ENCODE data around the gene NEDD4L. TPM values are rescaled to one million over a fixed set of nuclear protein-coding genes. Genes with fewer than 3 reads are reported as not detected.

NEDD4L gene
- total and polyA plus RNA-seq, 2 donors (not counting 1 experiment from before 2014, with no cell fraction given), result 10.3 to 25.7 TPM

DNA sequence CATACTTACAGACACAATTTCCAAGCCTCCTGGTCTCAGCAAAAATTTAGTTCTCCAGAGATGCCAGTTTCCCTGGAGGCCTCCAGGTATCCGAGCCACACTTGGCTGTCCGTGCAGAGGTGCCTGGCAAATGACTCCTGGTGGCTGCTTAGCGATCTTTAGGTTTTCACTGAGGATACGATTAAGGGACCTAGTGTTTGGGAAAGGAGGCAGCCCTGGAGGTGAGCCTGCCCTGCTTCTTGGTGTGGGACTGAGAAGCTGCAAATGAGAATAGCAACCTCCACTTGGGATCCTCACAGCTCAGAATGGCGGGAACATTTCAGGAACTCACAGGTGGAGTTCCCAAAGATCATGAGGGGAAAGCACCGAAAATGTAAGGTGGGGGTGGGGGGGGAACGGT is 367.3 kb downstream of the NEDD4L start:
- TF ChIP-seq EZH2 (IDR thresholded peaks at IDR 0.05; ENCODE audit: borderline replicate concordance, insufficient read depth, low read depth, low read length, poor library complexity, severe bottlenecking), result no peak
- TF ChIP-seq, protein P1, sequence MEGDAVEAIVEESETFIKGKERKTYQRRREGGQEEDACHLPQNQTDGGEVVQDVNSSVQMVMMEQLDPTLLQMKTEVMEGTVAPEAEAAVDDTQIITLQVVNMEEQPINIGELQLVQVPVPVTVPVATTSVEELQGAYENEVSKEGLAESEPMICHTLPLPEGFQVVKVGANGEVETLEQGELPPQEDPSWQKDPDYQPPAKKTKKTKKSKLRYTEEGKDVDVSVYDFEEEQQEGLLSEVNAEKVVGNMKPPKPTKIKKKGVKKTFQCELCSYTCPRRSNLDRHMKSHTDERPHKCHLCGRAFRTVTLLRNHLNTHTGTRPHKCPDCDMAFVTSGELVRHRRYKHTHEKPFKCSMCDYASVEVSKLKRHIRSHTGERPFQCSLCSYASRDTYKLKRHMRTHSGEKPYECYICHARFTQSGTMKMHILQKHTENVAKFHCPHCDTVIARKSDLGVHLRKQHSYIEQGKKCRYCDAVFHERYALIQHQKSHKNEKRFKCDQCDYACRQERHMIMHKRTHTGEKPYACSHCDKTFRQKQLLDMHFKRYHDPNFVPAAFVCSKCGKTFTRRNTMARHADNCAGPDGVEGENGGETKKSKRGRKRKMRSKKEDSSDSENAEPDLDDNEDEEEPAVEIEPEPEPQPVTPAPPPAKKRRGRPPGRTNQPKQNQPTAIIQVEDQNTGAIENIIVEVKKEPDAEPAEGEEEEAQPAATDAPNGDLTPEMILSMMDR (IDR thresholded peaks at IDR 0.05), result no peak
- H3K9me3 ChIP-seq (ENCODE audit: control extremely low read depth in 1 of 3, control insufficient read depth in 2 of 3, insufficient read depth in 1 of 3, low read length in 2 of 3), result peaks cover 0 to 3% (median 0%) of the 10 kb centered on the region in 3 donors
- no peaks in the 10 kb centered on the region for H3K4me1 ChIP-seq (ENCODE audit: control insufficient read depth in 2 of 2, insufficient read depth in 2 of 2, low read length in 2 of 2)
- CTCF ChIA-PET, result no interaction called here
- H3K36me3 ChIP-seq (replicated peaks in 1 of 2; ENCODE audit: control extremely low read depth in 1 of 2, control insufficient read depth in 1 of 2, extremely low read depth in 1 of 2, insufficient read depth in 2 of 2, low read length in 1 of 2), result no peaks in the 10 kb centered on the region
- no peak overlapping the region for H3K9ac ChIP-seq (ENCODE audit: low read length)
- DNase-seq (no peak), ATAC-seq (ENCODE audit: low read depth) (no peak)
- H2AFZ ChIP-seq (ENCODE audit: insufficient read depth, low read depth, low read length, poor library complexity, severe bottlenecking), result no peak overlapping the region
- H3K9me3 Mint-ChIP-seq (ENCODE audit: insufficient read depth), result no peaks in the 10 kb centered on the region
- no peaks in the 10 kb centered on the region for H3K27me3 ChIP-seq (replicated peaks in 1 of 4; ENCODE audit: control extremely low read depth in 1 of 4, control insufficient read depth in 3 of 4, insufficient read depth in 4 of 4, low read length in 3 of 4)
- H3K27ac Mint-ChIP-seq, result no peak overlapping the region
- no peak overlapping the region for H3K27ac ChIP-seq (ENCODE audit: low read length in 2 of 2)
- no peaks in the 10 kb centered on the region for H4K20me1 ChIP-seq (ENCODE audit: control insufficient read depth, insufficient read depth, low read length, poor library complexity, severe bottlenecking)
- H3K4me2 ChIP-seq (replicated peaks; ENCODE audit: low read depth, low read length, poor library complexity, severe bottlenecking), result no peak overlapping the region
- intact Hi-C loops (cut with micrococcal nuclease), result no loop called here
- peaks cover 7% of the 10 kb centered on the region for H3K27me3 Mint-ChIP-seq
- 89% methylated on average over 5 of the region's 7 CpGs for WGBS (ENCODE audit: insufficient coverage)
- no peaks in the 10 kb centered on the region for H3K79me2 ChIP-seq (ENCODE audit: control insufficient read depth, insufficient read depth, low read length)
- H3K4me1 Mint-ChIP-seq, result no peaks in the 10 kb centered on the region
- no peak overlapping the region for H3K4me3 Mint-ChIP-seq
- H3K4me3 ChIP-seq (ENCODE audit: control extremely low read depth in 1 of 5, extremely low read depth in 1 of 5, insufficient read depth in 1 of 5, low read depth in 2 of 5, low read length in 4 of 5), result no peak overlapping the region
- POLR2A ChIA-PET, result no interaction called here

- Mint-ChIP-seq H3K27me3 (peaks cover 14% of the 10 kb centered on the region), H3K9me3 (ENCODE audit: insufficient read depth) (no peaks in the 10 kb centered on the region), H3K27ac (no peak overlapping the region), H3K4me1 (no peaks in the 10 kb centered on the region), H3K4me3 (no peak overlapping the region)
- TF ChIP-seq, protein P1 (IDR thresholded peaks at IDR 0.05), result no peak
- no peak for TF ChIP-seq EZH2 (IDR thresholded peaks at IDR 0.05; ENCODE audit: borderline replicate concordance, insufficient read depth, low read depth, low read length, poor library complexity, severe bottlenecking)
- ATAC-seq (ENCODE audit: low read depth), result no peak
- intact Hi-C loops (cut with micrococcal nuclease), result no loop called here
- Histone ChIP-seq H3K9me3 (ENCODE audit: control extremely low read depth in 1 of 3, control insufficient read depth in 2 of 3, insufficient read depth in 1 of 3, low read length in 2 of 3) (no peaks in the 10 kb centered on the region), H2AFZ (ENCODE audit: insufficient read depth, low read depth, low read length, poor library complexity, severe bottlenecking) (no peak overlapping the region), H3K36me3 (replicated peaks in 1 of 2; ENCODE audit: control extremely low read depth in 1 of 2, control insufficient read depth in 1 of 2, extremely low read depth in 1 of 2, insufficient read depth in 2 of 2, low read length in 1 of 2) (no peaks in the 10 kb centered on the region), H3K4me3 (ENCODE audit: control extremely low read depth in 1 of 5, extremely low read depth in 1 of 5, insufficient read depth in 1 of 5, low read depth in 2 of 5, low read length in 4 of 5) (no peak overlapping the region), H3K4me2 (replicated peaks; ENCODE audit: low read depth, low read length, poor library complexity, severe bottlenecking) (no peak overlapping the region), H3K27me3 (replicated peaks in 1 of 4; ENCODE audit: control extremely low read depth in 1 of 4, control insufficient read depth in 3 of 4, insufficient read depth in 4 of 4, low read length in 3 of 4) (no peaks in the 10 kb centered on the region), H3K9ac (ENCODE audit: low read length) (no peak overlapping the region), H4K20me1 (ENCODE audit: control insufficient read depth, insufficient read depth, low read length, poor library complexity, severe bottlenecking) (no peaks in the 10 kb centered on the region), H3K4me1 (ENCODE audit: control insufficient read depth in 2 of 2, insufficient read depth in 2 of 2, low read length in 2 of 2) (no peaks in the 10 kb centered on the region), H3K79me2 (ENCODE audit: control insufficient read depth, insufficient read depth, low read length) (no peaks in the 10 kb centered on the region), H3K27ac (ENCODE audit: low read length in 2 of 2) (no peak overlapping the region)
- no peak for DNase-seq
- WGBS (ENCODE audit: insufficient coverage), result 93% methylated on average over 3 of the region's 5 CpGs
- CTCF ChIA-PET, result no interaction called here
- POLR2A ChIA-PET, result no interaction called here
Observed at GRCh38 chr18:58412844-58413666, 369.0 kb downstream of the NEDD4L start.

Data from B cell (primary cell).